A549 (cell line): ENCODE data around the gene SNX10.

ENCODE experiments used
- BHLHE40 ChIP-seq: IDR thresholded peaks from 2 replicates; pipeline ENCODE4 v1.6.1; 2012; ENCODE audit warnings: low read depth, low read length, inconsistent platforms
- EP300 ChIP-seq, 2 experiments: fragments of >200 bp; sonication (Bioruptor Twin); formaldehyde crosslinking; IDR thresholded peaks; 2 replicates in 1 of 2; 3 replicates in 1 of 2; pipeline ENCODE4 v1.6.1; 2016 to 2017
- RAD21 ChIP-seq, 2 experiments: fragments of >200 bp in 1 of 2; sonication (Bioruptor Twin) in 1 of 2; formaldehyde crosslinking in 1 of 2; IDR thresholded peaks in 1 of 2; conservative IDR thresholded peaks in 1 of 2; 2 replicates in 1 of 2; 3 replicates in 1 of 2; pipeline ENCODE4 v1.6.1; 2012 to 2018; ENCODE audit warnings: inconsistent platforms in 1 of 2
- TF ChIP-seq, protein P1 (sequence below): fragments of >200 bp; sonication (Bioruptor Twin); formaldehyde crosslinking; IDR thresholded peaks from 3 replicates; pipeline ENCODE4 v1.5.1; 2016
- TF ChIP-seq, protein P2 (sequence below): IDR thresholded peaks from 2 replicates; pipeline ENCODE4 v1.6.1; 2012

DNA sequence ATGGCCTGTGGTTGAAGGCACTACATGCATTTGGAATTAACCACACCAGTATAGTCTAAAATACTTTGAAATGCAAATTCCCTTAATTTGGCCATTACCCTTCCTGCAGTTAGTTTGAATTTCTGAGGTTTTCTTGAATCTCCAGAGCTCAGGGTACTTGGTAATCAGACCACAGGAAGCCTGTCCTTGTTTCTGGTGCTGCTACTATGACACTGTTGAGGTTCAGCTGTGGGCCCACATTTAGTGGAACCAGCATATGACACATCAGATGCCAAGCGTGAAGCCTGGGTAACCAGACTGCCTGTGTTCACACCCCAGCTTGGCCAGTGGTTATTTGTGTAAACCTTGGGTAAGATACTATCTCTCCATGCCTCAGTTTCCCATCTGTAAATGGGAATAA, 124.3 kb downstream of the SNX10 start:
- TF ChIP-seq, protein P1, sequence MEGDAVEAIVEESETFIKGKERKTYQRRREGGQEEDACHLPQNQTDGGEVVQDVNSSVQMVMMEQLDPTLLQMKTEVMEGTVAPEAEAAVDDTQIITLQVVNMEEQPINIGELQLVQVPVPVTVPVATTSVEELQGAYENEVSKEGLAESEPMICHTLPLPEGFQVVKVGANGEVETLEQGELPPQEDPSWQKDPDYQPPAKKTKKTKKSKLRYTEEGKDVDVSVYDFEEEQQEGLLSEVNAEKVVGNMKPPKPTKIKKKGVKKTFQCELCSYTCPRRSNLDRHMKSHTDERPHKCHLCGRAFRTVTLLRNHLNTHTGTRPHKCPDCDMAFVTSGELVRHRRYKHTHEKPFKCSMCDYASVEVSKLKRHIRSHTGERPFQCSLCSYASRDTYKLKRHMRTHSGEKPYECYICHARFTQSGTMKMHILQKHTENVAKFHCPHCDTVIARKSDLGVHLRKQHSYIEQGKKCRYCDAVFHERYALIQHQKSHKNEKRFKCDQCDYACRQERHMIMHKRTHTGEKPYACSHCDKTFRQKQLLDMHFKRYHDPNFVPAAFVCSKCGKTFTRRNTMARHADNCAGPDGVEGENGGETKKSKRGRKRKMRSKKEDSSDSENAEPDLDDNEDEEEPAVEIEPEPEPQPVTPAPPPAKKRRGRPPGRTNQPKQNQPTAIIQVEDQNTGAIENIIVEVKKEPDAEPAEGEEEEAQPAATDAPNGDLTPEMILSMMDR = no peak
- no peak for TF ChIP-seq BHLHE40
- TF ChIP-seq RAD21 (conservative IDR thresholded peaks at IDR 0.05 in 1 of 2, IDR thresholded peaks at IDR 0.05 in 1 of 2) = no peak
- TF ChIP-seq, protein P2, sequence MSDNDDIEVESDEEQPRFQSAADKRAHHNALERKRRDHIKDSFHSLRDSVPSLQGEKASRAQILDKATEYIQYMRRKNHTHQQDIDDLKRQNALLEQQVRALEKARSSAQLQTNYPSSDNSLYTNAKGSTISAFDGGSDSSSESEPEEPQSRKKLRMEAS = no peak
- no peak for TF ChIP-seq EP300 (IDR thresholded peaks at IDR 0.05)
